Measurements from ENCODE around the gene C8A. TPM values are rescaled to one million over a fixed set of nuclear protein-coding genes. Genes with fewer than 3 reads are reported as not detected.
A peak's percentile ranks its signal among the peaks of the same experiment; 100 is the strongest.

Gene C8A
- total and polyA plus RNA-seq, 2 of the 13 experiments (the other 11 are each of a cell fraction or from before 2014, with no cell fraction given) = 10.5 to 15.0 TPM

- TF ChIP-seq ZHX1 (CRISPR knock-in tag; IDR thresholded peaks at IDR 0.05; ENCODE audit: low read depth) = no peak
- TF ChIP-seq ZNF644 (CRISPR knock-in tag; IDR thresholded peaks at IDR 0.05; ENCODE audit: low read depth) = peak; percentile 34; the same call in 1 of the 2 replicates
- peak; percentile 50; the same call in 1 of the 2 replicates for TF ChIP-seq RXRA (CRISPR knock-in tag; IDR thresholded peaks at IDR 0.05)
- no peak for TF ChIP-seq ZNF768 (CRISPR knock-in tag; IDR thresholded peaks at IDR 0.05)
- peak; percentile 28 for TF ChIP-seq HNF4G (IDR thresholded peaks at IDR 0.05; ENCODE audit: borderline replicate concordance, low read depth, low read length)
- no peak for TF ChIP-seq HNF4G (CRISPR knock-in tag; IDR thresholded peaks at IDR 0.05; ENCODE audit: borderline replicate concordance, low read depth)
- TF ChIP-seq SPEN (CRISPR knock-in tag; IDR thresholded peaks at IDR 0.05; ENCODE audit: low read depth) = peak; percentile 12; the same call in 1 of the 2 replicates
- TF ChIP-seq, protein P1, sequence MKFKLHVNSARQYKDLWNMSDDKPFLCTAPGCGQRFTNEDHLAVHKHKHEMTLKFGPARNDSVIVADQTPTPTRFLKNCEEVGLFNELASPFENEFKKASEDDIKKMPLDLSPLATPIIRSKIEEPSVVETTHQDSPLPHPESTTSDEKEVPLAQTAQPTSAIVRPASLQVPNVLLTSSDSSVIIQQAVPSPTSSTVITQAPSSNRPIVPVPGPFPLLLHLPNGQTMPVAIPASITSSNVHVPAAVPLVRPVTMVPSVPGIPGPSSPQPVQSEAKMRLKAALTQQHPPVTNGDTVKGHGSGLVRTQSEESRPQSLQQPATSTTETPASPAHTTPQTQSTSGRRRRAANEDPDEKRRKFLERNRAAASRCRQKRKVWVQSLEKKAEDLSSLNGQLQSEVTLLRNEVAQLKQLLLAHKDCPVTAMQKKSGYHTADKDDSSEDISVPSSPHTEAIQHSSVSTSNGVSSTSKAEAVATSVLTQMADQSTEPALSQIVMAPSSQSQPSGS (CRISPR knock-in tag; IDR thresholded peaks at IDR 0.05) = 0 out of 2 replicates have a peak, but pooled peaks have one; percentile 43
- TF ChIP-seq ZSCAN30 (CRISPR knock-in tag; IDR thresholded peaks at IDR 0.05) = no peak
- TF ChIP-seq DMAP1 (CRISPR knock-in tag; IDR thresholded peaks at IDR 0.05) = peak; percentile 43; the same call in 1 of the 2 replicates
- TF ChIP-seq, protein P2, sequence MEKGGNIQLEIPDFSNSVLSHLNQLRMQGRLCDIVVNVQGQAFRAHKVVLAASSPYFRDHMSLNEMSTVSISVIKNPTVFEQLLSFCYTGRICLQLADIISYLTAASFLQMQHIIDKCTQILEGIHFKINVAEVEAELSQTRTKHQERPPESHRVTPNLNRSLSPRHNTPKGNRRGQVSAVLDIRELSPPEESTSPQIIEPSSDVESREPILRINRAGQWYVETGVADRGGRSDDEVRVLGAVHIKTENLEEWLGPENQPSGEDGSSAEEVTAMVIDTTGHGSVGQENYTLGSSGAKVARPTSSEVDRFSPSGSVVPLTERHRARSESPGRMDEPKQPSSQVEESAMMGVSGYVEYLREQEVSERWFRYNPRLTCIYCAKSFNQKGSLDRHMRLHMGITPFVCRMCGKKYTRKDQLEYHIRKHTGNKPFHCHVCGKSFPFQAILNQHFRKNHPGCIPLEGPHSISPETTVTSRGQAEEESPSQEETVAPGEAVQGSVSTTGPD (CRISPR knock-in tag; IDR thresholded peaks at IDR 0.05) = no peak; the same call in 1 of the 2 replicates
- peak; percentile 44; the same call in 1 of the 2 replicates for TF ChIP-seq HNF1A (IDR thresholded peaks at IDR 0.05; ENCODE audit: low read depth)
- no peak for TF ChIP-seq HNF1A (CRISPR knock-in tag; IDR thresholded peaks at IDR 0.05; ENCODE audit: borderline replicate concordance)
- no peak; the same call in 1 of the 2 replicates for TF ChIP-seq RBFOX2 (IDR thresholded peaks at IDR 0.05; ENCODE audit: low read depth, low read length)
- TF ChIP-seq POLR2G (IDR thresholded peaks at IDR 0.05; ENCODE audit: low read depth, low read length) = 0 out of 2 replicates have a peak, but pooled peaks have one; percentile 14
- TF ChIP-seq FOXA1 (IDR thresholded peaks at IDR 0.05) = no peak
- peak; percentile 85 for TF ChIP-seq FOXA1 (CRISPR knock-in tag; IDR thresholded peaks at IDR 0.05)
- no peak for TF ChIP-seq ZNF333 (CRISPR knock-in tag; IDR thresholded peaks at IDR 0.05; ENCODE audit: borderline replicate concordance)
Observed at GRCh38 chr1:56911098-56911938, 56.7 kb downstream of the C8A start (continued).

Data from HepG2 (cell line).